PC-3 (cell line): Measurements from ENCODE around the gene CACNA1H. TPM values are rescaled to one million over a fixed set of nuclear protein-coding genes. Genes with fewer than 3 reads are reported as not detected.
A peak's percentile ranks its signal among the peaks of the same experiment; 100 is the strongest.
"Not testable (repeated sequence)": the region's sequence is repeated elsewhere in the genome, so short reads cannot be mapped to it uniquely, and the experiment has no call there.

Experiments used
- ATAC-seq: fragments of 200-7000 bp; cut with Tn5 transposase; 2 replicates; pipeline ENCODE4 v1.9.1; 2020; ENCODE audit warnings: mild to moderate bottlenecking, moderate library complexity
- BruUV-seq: library from RNA; stranded (reverse); fragments of 400-500 nt; replicated peaks from 2 replicates; lab custom pipeline; 2021; lab: Mats Ljungman, UMichigan
- CTCF ChIA-PET: fragments of 300-600 bp; sonication (Branson Sonifier 250); formaldehyde crosslinking; loops from one replicate; lab custom pipeline; 2022; ENCODE audit warnings: antibody characterized with exemption; lab: Charles Lee
- POLR2A ChIA-PET: fragments of 300-600 bp; sonication (Branson Sonifier 250); formaldehyde crosslinking; loops from one replicate; lab custom pipeline; 2022; ENCODE audit warnings: antibody characterized with exemption; ENCODE audit not compliant: unreplicated experiment; lab: Charles Lee
- DNase-seq: peaks from one replicate; pipeline ENCODE4 v3.0.0-alpha.2; 2015
- H2AFZ ChIP-seq: fragments of 300-600 bp; sonication (generic); 2 replicates; pipeline ENCODE4 v1.6.0; 2016; ENCODE audit warnings: antibody characterized with exemption, low read length
- H3F3A ChIP-seq: fragments of 300-600 bp; sonication (generic); one replicate; pipeline ENCODE4 v1.6.0; 2017; ENCODE audit warnings: antibody characterized with exemption, low read length, control low read depth, mild to moderate bottlenecking; ENCODE audit not compliant: unreplicated experiment
- H3K27ac ChIP-seq: fragments of 300-600 bp; sonication (generic); 2 replicates; pipeline ENCODE4 v1.5.1; 2016; ENCODE audit warnings: mild to moderate bottlenecking, low read length
- H3K27me3 ChIP-seq: fragments of 300-600 bp; sonication (generic); 2 replicates; pipeline ENCODE4 v1.6.1; 2016; ENCODE audit warnings: low read length, mixed read lengths
- H3K36me3 ChIP-seq: fragments of 300-600 bp; sonication (generic); 2 replicates; pipeline ENCODE4 v1.6.1; 2016; ENCODE audit warnings: low read depth, mixed run types, low read length, mixed read lengths
- H3K4me1 ChIP-seq: fragments of 300-600 bp; sonication (generic); 2 replicates; pipeline ENCODE4 v1.5.1; 2016; ENCODE audit warnings: low read length; ENCODE audit not compliant: insufficient read depth
- H3K4me2 ChIP-seq: fragments of 300-600 bp; sonication (generic); 2 replicates; pipeline ENCODE4 v1.6.0; 2016; ENCODE audit warnings: low read length
- H3K4me3 ChIP-seq: fragments of 300-600 bp; sonication (generic); 2 replicates; pipeline ENCODE4 v1.5.1; 2016; ENCODE audit warnings: mild to moderate bottlenecking, low read length, mixed read lengths
- H3K79me2 ChIP-seq: fragments of 300-600 bp; sonication (generic); 2 replicates; pipeline ENCODE4 v1.6.1; 2017; ENCODE audit warnings: low read length, mixed read lengths
- H3K9ac ChIP-seq: fragments of 300-600 bp; sonication (generic); 2 replicates; pipeline ENCODE4 v1.6.0; 2016; ENCODE audit warnings: mild to moderate bottlenecking, low read length
- H3K9me2 ChIP-seq: fragments of 300-600 bp; sonication (generic); replicated peaks from 2 replicates; pipeline ENCODE4 v1.6.1; 2016; ENCODE audit warnings: mixed run types, low read length, mixed read lengths
- H3K9me3 ChIP-seq: fragments of 300-600 bp; sonication (generic); 2 replicates; pipeline ENCODE4 v1.6.1; 2016; ENCODE audit warnings: low read length, mixed read lengths
- H4K20me1 ChIP-seq: fragments of 300-600 bp; sonication (generic); 2 replicates; pipeline ENCODE4 v1.6.1; 2016; ENCODE audit warnings: low read length, mixed read lengths
- EZH2 ChIP-seq: fragments of 300-600 bp; sonication (generic); IDR thresholded peaks from one replicate; pipeline ENCODE4 v1.6.1; 2017; ENCODE audit warnings: antibody characterized with exemption, mild to moderate bottlenecking, low read length; ENCODE audit not compliant: unreplicated experiment
- EZH2phosphoT487 ChIP-seq: fragments of 300-600 bp; sonication (generic); IDR thresholded peaks from 2 replicates; pipeline ENCODE4 v1.6.1; 2018; ENCODE audit warnings: mild to moderate bottlenecking, antibody characterized with exemption, low read length, borderline replicate concordance
- intact Hi-C: fragments of 100-400 bp; cut with micrococcal nuclease; formaldehyde crosslinking; loops from 2 replicates; pipeline ENCODE4 v1.9.0; 2023
- total RNA-seq: library from RNA; depleted of rRNA; stranded (reverse); fragments of >200 nt; gene quantifications from 2 replicates; pipeline ENCODE4 v1.2.3, GENCODE V29; 2014
- TF ChIP-seq, protein P1 (sequence below): fragments of 300-600 bp; sonication (generic); conservative IDR thresholded peaks from 2 replicates; pipeline ENCODE4 v1.5.1; 2017; ENCODE audit warnings: antibody characterized with exemption, low read depth, mild to moderate bottlenecking, low read length

Gene CACNA1H
- total RNA-seq, 1 experiment from 2014 or later = 4.1 TPM

DNA sequence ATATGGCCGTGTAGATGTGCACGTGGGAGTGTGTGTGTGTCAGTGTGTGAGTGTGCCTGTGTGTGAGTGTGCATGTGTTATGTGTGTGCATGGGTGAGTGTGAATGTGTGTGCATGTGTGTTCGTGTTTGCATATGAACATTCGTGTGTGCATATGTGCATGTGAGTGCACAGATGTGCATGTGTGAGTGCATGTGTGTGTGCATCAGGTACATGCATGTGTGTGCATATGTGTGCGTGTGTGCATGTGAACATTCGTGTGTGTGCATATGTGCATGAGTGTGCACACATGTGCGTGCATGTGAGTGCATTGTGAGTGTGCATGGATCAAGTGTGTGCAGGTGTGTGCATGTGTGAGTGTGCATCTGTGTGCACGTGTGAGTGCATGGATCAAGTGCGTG lies 85.1 kb downstream of the CACNA1H start:
- Histone ChIP-seq H3K27ac (no peak overlapping the region), H3K79me2 (no peaks in the 10 kb centered on the region), H3K4me3 (no peak overlapping the region), H3F3A (no peaks in the 10 kb centered on the region), H3K9me2 (no peaks in the 10 kb centered on the region), H3K9ac (no peak overlapping the region), H3K4me1 (no peaks in the 10 kb centered on the region), H3K9me3 (no peaks in the 10 kb centered on the region), H2AFZ (no peak overlapping the region), H4K20me1 (no peaks in the 10 kb centered on the region), H3K4me2 (no peak overlapping the region), H3K27me3 (no peaks in the 10 kb centered on the region), H3K36me3 (no peaks in the 10 kb centered on the region)
- DNase-seq (no peak), ATAC-seq (no peak)
- intact Hi-C loops = no loop called here
- ChIA-PET CTCF (no interaction called here), POLR2A (no interaction called here)
- BruUV-seq = no TSS peak
- TF ChIP-seq, protein P1, sequence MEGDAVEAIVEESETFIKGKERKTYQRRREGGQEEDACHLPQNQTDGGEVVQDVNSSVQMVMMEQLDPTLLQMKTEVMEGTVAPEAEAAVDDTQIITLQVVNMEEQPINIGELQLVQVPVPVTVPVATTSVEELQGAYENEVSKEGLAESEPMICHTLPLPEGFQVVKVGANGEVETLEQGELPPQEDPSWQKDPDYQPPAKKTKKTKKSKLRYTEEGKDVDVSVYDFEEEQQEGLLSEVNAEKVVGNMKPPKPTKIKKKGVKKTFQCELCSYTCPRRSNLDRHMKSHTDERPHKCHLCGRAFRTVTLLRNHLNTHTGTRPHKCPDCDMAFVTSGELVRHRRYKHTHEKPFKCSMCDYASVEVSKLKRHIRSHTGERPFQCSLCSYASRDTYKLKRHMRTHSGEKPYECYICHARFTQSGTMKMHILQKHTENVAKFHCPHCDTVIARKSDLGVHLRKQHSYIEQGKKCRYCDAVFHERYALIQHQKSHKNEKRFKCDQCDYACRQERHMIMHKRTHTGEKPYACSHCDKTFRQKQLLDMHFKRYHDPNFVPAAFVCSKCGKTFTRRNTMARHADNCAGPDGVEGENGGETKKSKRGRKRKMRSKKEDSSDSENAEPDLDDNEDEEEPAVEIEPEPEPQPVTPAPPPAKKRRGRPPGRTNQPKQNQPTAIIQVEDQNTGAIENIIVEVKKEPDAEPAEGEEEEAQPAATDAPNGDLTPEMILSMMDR = no peak
- TF ChIP-seq EZH2 (no peak), EZH2phosphoT487 (no peak)

DNA sequence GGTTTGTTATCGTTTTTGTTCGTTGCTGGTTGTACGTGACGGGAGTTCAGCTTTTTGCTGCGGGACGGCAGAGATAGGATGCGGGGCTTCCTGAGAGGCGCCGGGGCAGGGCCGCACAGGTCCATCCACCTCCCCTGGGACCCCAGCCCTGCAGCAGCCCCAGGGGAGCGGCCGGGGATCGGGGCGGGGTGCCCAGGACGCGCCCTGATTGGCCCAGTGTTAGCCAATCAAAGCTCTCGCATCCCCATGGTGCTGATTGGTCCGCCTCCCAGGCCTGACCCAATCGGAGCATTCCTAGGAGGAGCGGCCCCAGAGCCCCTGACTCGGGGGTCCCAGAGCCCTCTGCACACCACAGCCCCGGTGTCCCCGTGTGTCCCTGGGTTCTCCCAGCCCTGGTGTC lies 86.0 kb downstream of the CACNA1H start:
- H3K36me3 ChIP-seq = not testable (repeated sequence)
- ATAC-seq = peak; percentile 56

DNA sequence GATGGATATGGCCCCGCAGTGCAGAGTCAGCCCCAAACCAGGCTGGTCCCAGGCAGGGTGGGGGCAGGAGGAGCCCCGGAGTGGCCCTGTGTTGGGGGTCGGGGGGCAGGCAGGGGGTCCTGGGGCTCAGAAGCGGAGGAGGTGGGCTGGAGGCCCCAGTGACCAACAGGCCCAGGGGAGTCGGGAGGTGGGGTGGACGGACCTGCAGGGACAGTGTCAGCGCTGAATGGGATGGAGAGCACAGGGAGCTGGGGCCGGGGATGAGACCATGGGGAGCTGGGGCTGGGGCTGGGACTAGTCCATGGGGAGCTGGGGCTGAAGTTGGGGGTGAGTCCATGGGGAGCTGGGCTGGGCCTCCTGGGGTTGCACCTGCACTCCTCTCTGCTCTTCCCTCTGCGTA lies 86.7 kb downstream of the CACNA1H start:
- H3K9me2 ChIP-seq, H2AFZ ChIP-seq, ATAC-seq, H3K79me2 ChIP-seq, H3K4me1 ChIP-seq, H3K36me3 ChIP-seq, BruUV-seq, H3F3A ChIP-seq, CTCF ChIA-PET, H3K4me3 ChIP-seq, H3K27me3 ChIP-seq, H3K4me2 ChIP-seq, H4K20me1 ChIP-seq, DNase-seq, intact Hi-C loops, H3K9ac ChIP-seq, H3K9me3 ChIP-seq, H3K27ac ChIP-seq, POLR2A ChIA-PET: not testable (repeated sequence)

More for the DNA sequence above, 86.0 kb downstream of the CACNA1H start:
- H2AFZ ChIP-seq, H3K4me1 ChIP-seq, H3K9me2 ChIP-seq, H3K9ac ChIP-seq, intact Hi-C loops, BruUV-seq, H3K4me2 ChIP-seq, H4K20me1 ChIP-seq, H3K4me3 ChIP-seq, POLR2A ChIA-PET, H3K9me3 ChIP-seq, CTCF ChIA-PET, DNase-seq, H3K27ac ChIP-seq, H3K27me3 ChIP-seq, H3K79me2 ChIP-seq, H3F3A ChIP-seq: not testable (repeated sequence)

DNA sequence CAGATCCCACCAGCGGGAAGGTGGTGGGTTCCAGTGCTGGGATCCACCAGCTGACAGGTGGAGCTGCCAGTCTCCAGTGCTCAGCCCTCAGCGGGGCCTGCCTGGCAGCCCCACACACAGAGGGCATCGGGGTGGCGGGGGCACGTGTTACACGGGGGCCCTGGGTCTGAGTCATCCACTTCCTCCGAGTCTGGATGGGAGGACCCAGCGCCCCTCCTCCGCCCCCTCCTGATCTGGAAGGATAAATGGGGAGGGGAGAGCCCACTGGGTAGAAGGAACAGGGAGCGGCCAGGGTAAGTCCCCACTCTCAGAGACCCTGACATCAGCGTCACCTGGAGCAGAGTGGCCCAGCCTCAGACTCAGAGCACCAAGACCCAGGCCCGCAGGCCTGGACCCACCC lies 87.5 kb downstream of the CACNA1H start, which contains the start of gene TPSAB1:
TPSAB1 (plus strand) TSS at position 270 of the 400 bp plus-strand sequence. CDS start 234 bp downstream, outside the sequence.
- H2AFZ ChIP-seq, H3K36me3 ChIP-seq, H3F3A ChIP-seq, H3K27ac ChIP-seq, BruUV-seq, H3K27me3 ChIP-seq, CTCF ChIA-PET, ATAC-seq, H3K4me2 ChIP-seq, intact Hi-C loops, H3K9ac ChIP-seq, H3K4me3 ChIP-seq, H3K9me2 ChIP-seq, DNase-seq, POLR2A ChIA-PET, H3K9me3 ChIP-seq, H3K79me2 ChIP-seq, H4K20me1 ChIP-seq, H3K4me1 ChIP-seq: not testable (repeated sequence)

DNA sequence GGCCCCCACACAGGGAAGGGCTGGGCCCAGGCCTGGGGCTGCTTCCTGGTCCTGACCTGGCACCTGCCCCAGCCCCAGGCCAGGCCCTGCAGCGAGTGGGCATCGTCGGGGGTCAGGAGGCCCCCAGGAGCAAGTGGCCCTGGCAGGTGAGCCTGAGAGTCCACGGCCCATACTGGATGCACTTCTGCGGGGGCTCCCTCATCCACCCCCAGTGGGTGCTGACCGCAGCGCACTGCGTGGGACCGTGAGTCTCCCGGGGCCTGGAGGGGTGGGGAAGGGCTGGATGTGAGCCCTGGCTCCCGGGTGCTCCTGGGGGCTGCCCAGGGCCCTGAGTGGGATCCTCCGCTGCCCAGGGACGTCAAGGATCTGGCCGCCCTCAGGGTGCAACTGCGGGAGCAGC lies 88.2 kb downstream of the CACNA1H start:
- POLR2A ChIA-PET, H3K4me1 ChIP-seq, DNase-seq, H3K9ac ChIP-seq, H3K4me2 ChIP-seq, BruUV-seq, H3K27ac ChIP-seq, CTCF ChIA-PET, H2AFZ ChIP-seq, H3K9me2 ChIP-seq, H3K9me3 ChIP-seq, intact Hi-C loops, H3K36me3 ChIP-seq, H3F3A ChIP-seq, H3K79me2 ChIP-seq, ATAC-seq, H3K27me3 ChIP-seq, H4K20me1 ChIP-seq, H3K4me3 ChIP-seq: not testable (repeated sequence)

DNA sequence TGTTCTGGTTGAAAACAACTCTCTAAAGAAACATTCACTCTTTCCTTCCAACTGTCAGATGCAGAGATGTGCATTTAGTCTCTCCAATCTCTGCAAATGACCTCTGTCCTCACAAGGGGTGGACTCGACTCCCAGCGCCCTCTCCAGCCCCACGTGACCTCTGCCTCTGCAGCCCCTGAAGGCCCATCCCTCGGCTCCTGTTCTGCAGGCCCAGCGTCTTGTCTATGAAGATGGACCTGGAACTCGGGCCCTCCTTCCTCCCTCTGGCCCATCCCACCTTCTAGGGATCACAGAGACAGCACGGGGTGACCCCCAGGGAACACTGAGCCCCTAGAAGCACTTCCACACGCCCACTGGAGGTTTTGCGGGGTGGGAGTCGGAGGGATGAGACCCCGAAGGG lies 90.5 kb downstream of the CACNA1H start:
- H3K4me3 ChIP-seq, H3K79me2 ChIP-seq, H3K9me3 ChIP-seq, H3F3A ChIP-seq, H3K9ac ChIP-seq, ATAC-seq, BruUV-seq, H3K9me2 ChIP-seq, H3K4me1 ChIP-seq, POLR2A ChIA-PET, H2AFZ ChIP-seq, H3K27me3 ChIP-seq, CTCF ChIA-PET, H4K20me1 ChIP-seq, intact Hi-C loops, H3K27ac ChIP-seq, H3K36me3 ChIP-seq, DNase-seq, H3K4me2 ChIP-seq: not testable (repeated sequence)
